Vagina (tissue), 2 donors: ENCODE measurements around the gene FN1.

Source experiments
- POLR2A ChIP-seq, 2 donors: fragments of 450-650 bp; IDR thresholded peaks; one replicate each; pipeline ENCODE4 v1.6.1; 2017; ENCODE audit warnings: antibody characterized with exemption in 2 of 2, mild to moderate bottlenecking in 2 of 2, moderate library complexity in 2 of 2
- POLR2AphosphoS5 ChIP-seq, 2 donors: sonication (generic); formaldehyde crosslinking; IDR thresholded peaks; one replicate each; pipeline ENCODE4 v1.9.0; 2017; ENCODE audit warnings: antibody characterized with exemption in 2 of 2, mild to moderate bottlenecking in 2 of 2, low read depth in 1 of 2; ENCODE audit not compliant: insufficient read depth in 1 of 2

GRCh38 chr2:215379039-215379438 is 56.8 kb downstream of the FN1 start:
- TF ChIP-seq POLR2A (IDR thresholded peaks at IDR 0.05): no peak
- no peak for TF ChIP-seq POLR2AphosphoS5 (IDR thresholded peaks at IDR 0.05; ENCODE audit: insufficient read depth in 1 of 2, low read depth in 1 of 2)
